SIG-M5 (cell line): Measurements from ENCODE around the gene ESRRA.
A peak's percentile ranks its signal among the peaks of the same experiment; 100 is the strongest.
"Not testable (repeated sequence)": the region's sequence is repeated elsewhere in the genome, so short reads cannot be mapped to it uniquely, and the experiment has no call there.

Experiments used
- DNase-seq: peaks from one replicate; lab custom pipeline; 2025; lab: John Stamatoyannopoulos, UW

Gene ESRRA

DNA sequence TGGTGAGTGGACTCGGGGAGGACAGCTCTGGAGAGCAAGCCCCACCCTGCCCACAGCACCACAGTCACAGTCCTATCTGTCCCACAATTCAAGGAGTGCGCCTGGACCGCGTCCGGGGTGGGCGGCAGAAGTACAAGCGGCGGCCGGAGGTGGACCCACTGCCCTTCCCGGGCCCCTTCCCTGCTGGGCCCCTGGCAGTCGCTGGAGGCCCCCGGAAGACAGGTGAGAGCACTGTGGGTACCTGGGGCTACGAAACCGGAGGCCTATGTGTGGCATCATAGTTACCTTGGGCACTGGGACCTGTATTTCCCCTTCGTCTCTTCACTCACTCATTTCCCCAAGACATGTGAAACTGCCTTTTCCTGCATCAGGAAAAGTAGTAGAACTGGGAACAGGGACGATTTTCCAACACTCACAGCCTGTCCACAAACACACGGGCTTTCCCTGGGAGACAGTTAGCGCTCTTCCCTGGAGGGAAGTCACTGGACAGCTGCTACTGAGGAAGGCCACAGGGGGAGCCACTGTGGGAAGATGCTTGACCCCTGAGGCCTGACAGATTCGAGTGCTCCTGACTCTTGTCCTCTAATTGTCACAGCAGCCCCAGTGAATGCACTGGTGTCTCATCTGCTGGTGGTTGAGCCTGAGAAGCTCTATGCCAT lies 9.0 kb downstream of the ESRRA start:
- DNase-seq: no peak

DNA sequence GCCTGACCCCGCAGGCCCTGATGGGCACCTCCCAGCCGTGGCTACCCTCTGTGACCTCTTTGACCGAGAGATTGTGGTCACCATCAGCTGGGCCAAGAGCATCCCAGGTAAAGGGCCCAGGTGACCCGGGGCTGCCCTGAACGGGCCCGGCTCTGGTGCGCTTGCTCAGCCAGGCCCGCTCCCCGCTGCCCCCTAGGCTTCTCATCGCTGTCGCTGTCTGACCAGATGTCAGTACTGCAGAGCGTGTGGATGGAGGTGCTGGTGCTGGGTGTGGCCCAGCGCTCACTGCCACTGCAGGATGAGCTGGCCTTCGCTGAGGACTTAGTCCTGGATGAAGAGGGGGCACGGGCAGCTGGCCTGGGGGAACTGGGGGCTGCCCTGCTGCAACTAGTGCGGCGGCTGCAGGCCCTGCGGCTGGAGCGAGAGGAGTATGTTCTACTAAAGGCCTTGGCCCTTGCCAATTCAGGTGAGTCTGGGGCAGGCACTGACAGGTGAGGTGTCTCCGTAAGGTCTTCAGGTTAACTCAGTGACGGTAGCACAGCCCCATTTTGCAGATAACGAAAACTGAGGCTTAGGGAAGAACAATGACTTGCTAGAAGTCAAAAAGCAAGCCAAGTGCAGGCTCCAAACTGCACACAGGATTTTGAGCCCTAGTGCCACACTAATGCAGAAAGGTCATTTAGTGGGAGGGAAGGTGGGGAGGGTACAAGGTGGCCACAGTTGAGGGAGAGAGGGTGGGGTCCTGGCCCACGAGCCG lies 9.7 kb downstream of the ESRRA start:
- no peak for DNase-seq

DNA sequence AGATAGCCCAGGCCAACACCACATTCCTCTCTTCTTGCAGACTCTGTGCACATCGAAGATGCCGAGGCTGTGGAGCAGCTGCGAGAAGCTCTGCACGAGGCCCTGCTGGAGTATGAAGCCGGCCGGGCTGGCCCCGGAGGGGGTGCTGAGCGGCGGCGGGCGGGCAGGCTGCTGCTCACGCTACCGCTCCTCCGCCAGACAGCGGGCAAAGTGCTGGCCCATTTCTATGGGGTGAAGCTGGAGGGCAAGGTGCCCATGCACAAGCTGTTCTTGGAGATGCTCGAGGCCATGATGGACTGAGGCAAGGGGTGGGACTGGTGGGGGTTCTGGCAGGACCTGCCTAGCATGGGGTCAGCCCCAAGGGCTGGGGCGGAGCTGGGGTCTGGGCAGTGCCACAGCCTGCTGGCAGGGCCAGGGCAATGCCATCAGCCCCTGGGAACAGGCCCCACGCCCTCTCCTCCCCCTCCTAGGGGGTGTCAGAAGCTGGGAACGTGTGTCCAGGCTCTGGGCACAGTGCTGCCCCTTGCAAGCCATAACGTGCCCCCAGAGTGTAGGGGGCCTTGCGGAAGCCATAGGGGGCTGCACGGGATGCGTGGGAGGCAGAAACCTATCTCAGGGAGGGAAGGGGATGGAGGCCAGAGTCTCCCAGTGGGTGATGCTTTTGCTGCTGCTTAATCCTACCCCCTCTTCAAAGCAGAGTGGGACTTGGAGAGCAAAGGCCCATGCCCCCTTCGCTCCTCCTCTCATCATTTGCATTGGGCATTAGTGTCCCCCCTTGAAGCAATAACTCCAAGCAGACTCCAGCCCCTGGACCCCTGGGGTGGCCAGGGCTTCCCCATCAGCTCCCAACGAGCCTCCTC lies 10.6 kb downstream of the ESRRA start:
- DNase-seq: not testable (repeated sequence)

GRCh38 chr11:64316672-64317324 lies 11.5 kb downstream of the ESRRA start:
- DNase-seq: no peak

DNA sequence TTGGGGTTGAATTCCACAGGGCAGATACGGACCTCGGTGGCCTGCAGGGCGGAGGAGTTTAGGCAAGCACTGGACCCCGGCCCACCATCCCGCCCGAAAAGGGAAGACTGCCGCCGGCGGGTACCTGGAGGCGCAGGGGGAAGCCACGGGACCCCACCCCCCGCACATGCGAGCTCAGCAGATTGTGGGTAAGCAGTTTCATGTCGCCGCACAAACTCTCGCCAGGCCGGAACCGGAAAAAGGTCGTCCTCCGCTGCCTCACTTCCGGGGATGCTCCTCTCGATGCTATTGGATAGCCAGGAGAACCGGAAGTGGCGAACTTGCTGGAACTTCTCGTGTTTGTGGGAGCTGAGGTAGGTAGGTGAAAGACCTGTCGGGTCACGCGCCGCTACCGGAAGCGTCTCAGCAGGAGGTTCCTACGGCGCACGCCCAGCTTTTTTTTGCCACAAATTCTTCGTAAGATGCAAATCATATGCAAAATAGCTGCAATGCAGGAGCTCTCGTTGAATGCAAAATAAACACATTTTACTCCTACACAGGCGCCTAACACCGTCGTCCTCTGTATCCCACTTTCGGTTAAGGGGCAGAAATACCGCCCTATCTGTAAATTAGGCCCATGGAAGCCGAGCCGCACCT lies 12.1 kb downstream of the ESRRA start, which contains the start of gene TRMT112:
Gene TRMT112, minus strand, starts transcription at position 235 of the 636 bp plus-strand sequence. Its CDS starts 33 bp downstream, at position 202.
- peak; percentile 93 for DNase-seq

DNA sequence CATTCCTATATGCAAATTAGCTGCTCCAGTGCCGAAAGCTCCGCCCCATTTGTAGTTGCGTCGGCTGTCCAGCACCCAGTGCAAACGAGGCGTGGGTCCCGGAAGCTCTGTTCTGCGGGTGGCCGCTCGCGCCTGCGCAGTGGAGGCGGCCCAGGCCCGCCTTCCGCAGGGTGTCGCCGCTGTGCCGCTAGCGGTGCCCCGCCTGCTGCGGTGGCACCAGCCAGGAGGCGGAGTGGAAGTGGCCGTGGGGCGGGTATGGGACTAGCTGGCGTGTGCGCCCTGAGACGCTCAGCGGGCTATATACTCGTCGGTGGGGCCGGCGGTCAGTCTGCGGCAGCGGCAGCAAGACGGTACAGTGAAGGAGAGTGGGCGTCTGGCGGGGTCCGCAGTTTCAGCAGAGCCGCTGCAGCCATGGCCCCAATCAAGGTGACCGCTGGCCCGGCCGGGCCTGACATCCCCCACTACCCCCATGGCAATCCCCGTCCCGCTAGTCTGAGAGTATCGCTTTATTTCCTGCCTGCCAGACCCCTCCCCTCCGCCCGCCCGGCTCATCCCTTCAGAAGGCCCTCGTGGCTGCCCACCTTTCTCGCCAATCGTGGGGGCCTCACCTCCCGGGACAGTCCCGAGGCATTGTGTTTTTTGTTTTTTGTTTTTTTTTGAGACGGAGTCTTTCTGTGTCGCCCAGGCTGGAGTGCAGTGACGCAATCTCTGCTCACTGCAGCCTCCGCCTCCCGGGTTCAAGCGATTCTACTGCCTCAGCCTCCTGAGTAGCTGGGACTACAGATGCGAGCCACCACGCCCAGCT lies 12.8 kb downstream of the ESRRA start, which contains the start of gene PRDX5:
Gene PRDX5, plus strand, starts transcription at position 161 of the 805 bp plus-strand sequence. Its CDS starts 95 bp downstream, at position 256.
- DNase-seq: peak; percentile 65

- peak; percentile 22 for DNase-seq
Measured at GRCh38 chr11:64318766-64319761, 13.7 kb downstream of the ESRRA start.

DNA sequence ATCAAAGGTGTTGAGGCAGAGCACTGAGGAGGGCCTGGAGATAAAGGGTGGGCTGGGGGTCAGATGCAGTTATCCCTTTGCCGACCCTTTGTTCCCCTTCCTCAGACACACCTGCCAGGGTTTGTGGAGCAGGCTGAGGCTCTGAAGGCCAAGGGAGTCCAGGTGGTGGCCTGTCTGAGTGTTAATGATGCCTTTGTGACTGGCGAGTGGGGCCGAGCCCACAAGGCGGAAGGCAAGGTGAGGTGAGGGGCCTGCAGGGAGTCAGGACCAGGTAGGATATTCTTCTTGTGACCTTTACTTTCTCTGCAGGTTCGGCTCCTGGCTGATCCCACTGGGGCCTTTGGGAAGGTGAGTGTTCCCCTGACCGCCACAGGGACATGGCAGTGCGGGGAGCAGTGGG lies 15.2 kb downstream of the ESRRA start:
- DNase-seq: no peak

- DNase-seq: no peak
Measured at GRCh38 chr11:64321026-64321425, 15.7 kb downstream of the ESRRA start.

DNA sequence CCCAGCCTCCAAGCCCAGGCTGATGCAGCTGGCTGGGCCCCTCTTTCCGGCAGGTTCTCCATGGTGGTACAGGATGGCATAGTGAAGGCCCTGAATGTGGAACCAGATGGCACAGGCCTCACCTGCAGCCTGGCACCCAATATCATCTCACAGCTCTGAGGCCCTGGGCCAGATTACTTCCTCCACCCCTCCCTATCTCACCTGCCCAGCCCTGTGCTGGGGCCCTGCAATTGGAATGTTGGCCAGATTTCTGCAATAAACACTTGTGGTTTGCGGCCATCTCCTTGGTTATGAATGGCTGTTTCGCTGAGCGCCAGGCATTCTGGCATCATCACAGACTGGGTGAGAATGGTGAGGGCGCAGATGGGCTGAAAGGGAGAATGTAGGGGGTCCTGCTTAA lies 16.2 kb downstream of the ESRRA start:
- no peak for DNase-seq

DNA sequence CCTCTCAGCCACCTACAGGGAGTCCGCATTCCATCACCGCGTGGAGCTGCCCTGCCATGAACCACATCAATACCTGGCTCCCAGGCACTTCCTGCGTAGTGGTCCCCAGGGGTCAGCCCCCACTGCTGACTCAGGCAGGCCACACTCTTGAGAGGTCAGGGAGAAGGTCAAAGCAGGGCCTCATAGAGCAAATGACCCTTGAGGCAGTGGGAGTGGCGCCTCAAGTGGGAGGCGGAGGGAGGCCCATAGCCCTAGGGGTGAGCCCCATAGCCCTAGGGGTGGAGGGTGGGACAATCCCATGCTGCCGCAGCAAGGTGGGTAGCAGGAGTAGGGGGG lies 17.6 kb downstream of the ESRRA start:
- no peak for DNase-seq

GRCh38 chr11:64323373-64323772 lies 18.0 kb downstream of the ESRRA start:
- no peak for DNase-seq

GRCh38 chr11:64323984-64324383 lies 18.7 kb downstream of the ESRRA start:
- DNase-seq: not testable (repeated sequence)

DNA sequence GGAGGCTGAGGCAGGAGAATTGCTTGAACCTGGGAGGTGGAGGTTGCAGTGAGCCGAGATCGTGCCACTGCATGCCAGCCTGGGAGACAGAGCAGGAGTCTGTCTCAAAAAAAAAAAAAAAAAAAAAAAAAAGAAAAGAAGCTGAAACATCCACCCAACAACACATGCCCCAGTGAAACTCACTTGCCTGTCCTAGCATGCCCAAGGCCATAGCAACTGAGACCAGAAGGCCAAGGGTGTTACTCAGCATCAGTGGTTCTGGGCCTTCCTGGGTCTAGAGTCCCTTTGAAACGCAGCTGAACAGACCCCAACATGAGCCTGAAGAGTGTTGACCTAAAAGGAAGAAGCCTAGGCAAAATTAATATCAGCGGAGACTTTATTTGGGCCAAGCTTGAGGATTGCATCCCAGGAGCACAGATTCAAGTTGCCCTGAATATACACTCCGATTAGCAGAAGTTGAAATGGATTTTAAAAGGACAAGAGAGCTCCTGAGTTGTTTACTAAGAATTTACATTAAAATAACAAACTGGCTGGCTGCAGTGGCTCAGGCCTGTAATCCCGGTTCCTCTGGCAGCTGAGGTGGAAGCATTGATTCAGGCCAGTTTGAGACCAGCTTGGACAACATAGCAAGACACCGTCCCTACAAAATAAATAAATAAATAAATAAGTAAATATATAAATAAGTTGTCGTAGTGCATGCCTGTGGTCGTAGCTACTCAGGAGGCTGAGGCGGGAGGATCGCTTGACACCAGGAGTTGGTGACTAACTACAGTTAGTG lies 19.6 kb downstream of the ESRRA start:
- DNase-seq: no peak

GRCh38 chr11:64327375-64327774 lies 22.1 kb downstream of the ESRRA start:
- no peak for DNase-seq

GRCh38 chr11:64327993-64328392 lies 22.7 kb downstream of the ESRRA start:
- DNase-seq: no peak

- no peak for DNase-seq
Measured at GRCh38 chr11:64330888-64331287, 25.6 kb downstream of the ESRRA start.

- DNase-seq: no peak
Measured at GRCh38 chr11:64331569-64332371, 26.4 kb downstream of the ESRRA start.
